Regular cardiac myocyte (primary cell): ENCODE data around the gene SELENOT. TPM values are rescaled to one million over a fixed set of nuclear protein-coding genes. Genes with fewer than 3 reads are reported as not detected.

Experiments used
- total RNA-seq: library from RNA; depleted of rRNA; stranded (reverse); fragments of >200 nt; gene quantifications from 2 replicates; pipeline ENCODE4 v1.2.3, GENCODE V29; 2014

Gene SELENOT, protein sequence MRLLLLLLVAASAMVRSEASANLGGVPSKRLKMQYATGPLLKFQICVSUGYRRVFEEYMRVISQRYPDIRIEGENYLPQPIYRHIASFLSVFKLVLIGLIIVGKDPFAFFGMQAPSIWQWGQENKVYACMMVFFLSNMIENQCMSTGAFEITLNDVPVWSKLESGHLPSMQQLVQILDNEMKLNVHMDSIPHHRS
- total RNA-seq = 161 and 294 TPM in 2 replicates

DNA sequence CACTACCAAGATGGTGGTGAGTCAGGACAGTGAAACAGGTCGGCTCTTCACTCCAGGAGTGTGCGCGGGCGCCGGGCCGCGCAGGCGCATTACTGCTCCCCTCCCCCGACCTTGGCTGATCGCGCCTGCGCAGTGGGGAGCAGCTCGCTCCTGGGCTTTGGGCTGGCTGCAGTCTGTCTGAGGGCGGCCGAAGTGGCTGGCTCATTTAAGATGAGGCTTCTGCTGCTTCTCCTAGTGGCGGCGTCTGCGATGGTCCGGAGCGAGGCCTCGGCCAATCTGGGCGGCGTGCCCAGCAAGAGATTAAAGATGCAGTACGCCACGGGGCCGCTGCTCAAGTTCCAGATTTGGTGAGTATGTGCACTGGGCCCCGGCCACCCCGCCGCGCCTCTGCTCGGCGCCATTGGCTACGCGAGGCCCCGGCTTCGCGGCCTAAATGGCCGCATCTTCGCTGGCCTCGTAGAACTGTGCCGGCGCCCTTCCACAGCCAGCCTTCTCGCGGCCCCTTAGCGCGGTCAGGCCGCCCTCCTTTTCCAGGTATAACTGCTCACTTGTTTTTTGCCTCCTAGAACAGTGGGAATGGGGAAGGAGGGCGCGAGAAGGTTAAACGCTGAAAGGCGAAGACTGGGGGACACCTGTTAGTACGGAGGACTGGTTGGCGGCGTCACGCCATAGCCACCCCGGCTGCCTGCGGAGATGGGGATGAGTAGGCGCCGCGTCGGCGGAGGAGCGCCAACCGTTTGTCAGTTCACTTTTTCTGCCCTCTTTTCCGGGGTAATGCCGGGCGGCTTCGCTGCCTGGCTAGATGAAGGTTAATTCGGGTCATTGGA, at the start of gene SELENOT:
TSS of gene SELENOT (plus strand) at position 169 of the 827 bp plus-strand sequence. CDS start at position 211, 42 bp downstream.

Other genes starting within 250 kb of the SELENOT start
- gene TSC22D2, start 195.0 kb upstream of the SELENOT start, total RNA-seq = 5.1 and 8.8 TPM in 2 replicates
- gene SERP1, start 56.8 kb upstream of the SELENOT start, total RNA-seq = 209 and 233 TPM in 2 replicates
- gene EIF2A, start 56.5 kb upstream of the SELENOT start, total RNA-seq = 196 and 251 TPM in 2 replicates
- under 0.01 TPM in 1 of 2 replicates, not detected in the other for gene ERICH6, start 100.6 kb downstream of the SELENOT start, total RNA-seq
- gene SIAH2, start 159.8 kb downstream of the SELENOT start, total RNA-seq = 26.3 and 34.1 TPM in 2 replicates